CD4-positive, alpha-beta T cell treated with Interleukin-6 at 100 ng/mL for 8 hours (primary cell): ENCODE data around the gene RASA1.
A peak's percentile ranks its signal among the peaks of the same experiment; 100 is the strongest.
"Not testable (repeated sequence)": the region's sequence is repeated elsewhere in the genome, so short reads cannot be mapped to it uniquely, and the experiment has no call there.

ENCODE experiments used
- DNase-seq: peaks from one replicate; pipeline ENCODE4 v3.0.0-alpha.2; 2020; ENCODE audit warnings: mixed read lengths, low spot score

The RASA1 gene

GRCh38 chr5:87282269-87282668 is 14.6 kb downstream of the RASA1 start:
- DNase-seq = peak; percentile 26

- not testable (repeated sequence) for DNase-seq
Observed at GRCh38 chr5:87287266-87287665, 19.6 kb downstream of the RASA1 start.

- no peak for DNase-seq
Observed at GRCh38 chr5:87298692-87299362, 31.1 kb downstream of the RASA1 start.

GRCh38 chr5:87300176-87300575 is 32.5 kb downstream of the RASA1 start:
- DNase-seq = no peak

GRCh38 chr5:87300744-87301143 is 33.1 kb downstream of the RASA1 start:
- DNase-seq = peak; percentile 24

- DNase-seq = no peak
Observed at GRCh38 chr5:87302061-87302460, 34.4 kb downstream of the RASA1 start.

- DNase-seq = no peak
Observed at GRCh38 chr5:87303324-87303723, 35.6 kb downstream of the RASA1 start.

GRCh38 chr5:87306090-87306489 is 38.4 kb downstream of the RASA1 start:
- DNase-seq = not testable (repeated sequence)

- DNase-seq = no peak
Observed at GRCh38 chr5:87307796-87308423, 40.2 kb downstream of the RASA1 start.

- no peak for DNase-seq
Observed at GRCh38 chr5:87311405-87312279, 44.0 kb downstream of the RASA1 start.

GRCh38 chr5:87313216-87313615 is 45.5 kb downstream of the RASA1 start:
- DNase-seq = no peak

GRCh38 chr5:87319469-87319868 is 51.8 kb downstream of the RASA1 start:
- no peak for DNase-seq

GRCh38 chr5:87321605-87322004 is 53.9 kb downstream of the RASA1 start:
- DNase-seq = no peak

- DNase-seq = no peak
Observed at GRCh38 chr5:87322381-87322780, 54.7 kb downstream of the RASA1 start.

GRCh38 chr5:87327998-87328397 is 60.3 kb downstream of the RASA1 start:
- no peak for DNase-seq

- no peak for DNase-seq
Observed at GRCh38 chr5:87329114-87329513, 61.4 kb downstream of the RASA1 start.

- no peak for DNase-seq
Observed at GRCh38 chr5:87339986-87340385, 72.3 kb downstream of the RASA1 start.

- DNase-seq = peak; percentile 42
Observed at GRCh38 chr5:87340716-87341115, 73.0 kb downstream of the RASA1 start.

- no peak for DNase-seq
Observed at GRCh38 chr5:87347272-87347671, 79.6 kb downstream of the RASA1 start.

GRCh38 chr5:87347841-87348240 is 80.2 kb downstream of the RASA1 start:
- no peak for DNase-seq

- no peak for DNase-seq
Observed at GRCh38 chr5:87354496-87354895, 86.8 kb downstream of the RASA1 start.

GRCh38 chr5:87359106-87359505 is 91.4 kb downstream of the RASA1 start:
- no peak for DNase-seq

GRCh38 chr5:87360132-87360531 is 92.4 kb downstream of the RASA1 start:
- no peak for DNase-seq
